Measurements from ENCODE around the gene SDK1. TPM values are rescaled to one million over a fixed set of nuclear protein-coding genes. Genes with fewer than 3 reads are reported as not detected.

SDK1 gene
- total and polyA plus RNA-seq, 7 donors: 0.31 to 2.4 (median 1.3) TPM

DNA sequence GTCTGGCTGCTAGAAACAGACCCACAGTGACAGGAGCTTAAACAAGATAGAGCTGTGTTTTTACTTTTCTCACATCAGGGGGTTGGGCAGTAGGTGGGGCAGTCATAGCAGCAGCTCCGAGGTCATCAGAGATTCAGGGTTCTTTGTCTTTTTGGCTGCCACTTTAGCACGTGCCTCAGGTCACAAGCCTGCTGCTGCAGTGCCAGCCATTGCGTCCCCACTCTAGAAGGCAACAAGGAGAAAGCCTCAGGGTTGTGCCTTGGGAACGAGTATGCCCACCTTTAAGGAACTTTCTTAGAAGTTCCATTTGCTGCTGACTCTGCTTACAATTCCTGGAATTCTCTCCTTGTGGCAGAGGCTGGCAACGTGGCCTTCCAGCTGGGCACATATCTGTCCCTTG is 720.4 kb downstream of the SDK1 start:
- Histone ChIP-seq H3K27ac (no peak overlapping the region), H3K27me3 (ENCODE audit: insufficient read depth in 3 of 3, low read length in 2 of 3) (peaks cover 0 to 4% (median 0%) of the 10 kb centered on the region in 3 donors), H3K9me3 (no peaks in the 10 kb centered on the region), H3K36me3 (ENCODE audit: insufficient read depth in 1 of 2, low read depth in 1 of 2) (no peaks in the 10 kb centered on the region), H3K4me1 (no peaks in the 10 kb centered on the region), H3K4me3 (no peak overlapping the region)
- WGBS, 3 donors: 86 to 93% (median 89%) methylated on average over 5 of the region's 5 CpGs
- TF ChIP-seq, protein P1, sequence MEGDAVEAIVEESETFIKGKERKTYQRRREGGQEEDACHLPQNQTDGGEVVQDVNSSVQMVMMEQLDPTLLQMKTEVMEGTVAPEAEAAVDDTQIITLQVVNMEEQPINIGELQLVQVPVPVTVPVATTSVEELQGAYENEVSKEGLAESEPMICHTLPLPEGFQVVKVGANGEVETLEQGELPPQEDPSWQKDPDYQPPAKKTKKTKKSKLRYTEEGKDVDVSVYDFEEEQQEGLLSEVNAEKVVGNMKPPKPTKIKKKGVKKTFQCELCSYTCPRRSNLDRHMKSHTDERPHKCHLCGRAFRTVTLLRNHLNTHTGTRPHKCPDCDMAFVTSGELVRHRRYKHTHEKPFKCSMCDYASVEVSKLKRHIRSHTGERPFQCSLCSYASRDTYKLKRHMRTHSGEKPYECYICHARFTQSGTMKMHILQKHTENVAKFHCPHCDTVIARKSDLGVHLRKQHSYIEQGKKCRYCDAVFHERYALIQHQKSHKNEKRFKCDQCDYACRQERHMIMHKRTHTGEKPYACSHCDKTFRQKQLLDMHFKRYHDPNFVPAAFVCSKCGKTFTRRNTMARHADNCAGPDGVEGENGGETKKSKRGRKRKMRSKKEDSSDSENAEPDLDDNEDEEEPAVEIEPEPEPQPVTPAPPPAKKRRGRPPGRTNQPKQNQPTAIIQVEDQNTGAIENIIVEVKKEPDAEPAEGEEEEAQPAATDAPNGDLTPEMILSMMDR (IDR thresholded peaks at IDR 0.05): no peak
- ATAC-seq (no peak), DNase-seq (no peak)
- intact Hi-C loops (cut with DNase I): no loop called here

DNA sequence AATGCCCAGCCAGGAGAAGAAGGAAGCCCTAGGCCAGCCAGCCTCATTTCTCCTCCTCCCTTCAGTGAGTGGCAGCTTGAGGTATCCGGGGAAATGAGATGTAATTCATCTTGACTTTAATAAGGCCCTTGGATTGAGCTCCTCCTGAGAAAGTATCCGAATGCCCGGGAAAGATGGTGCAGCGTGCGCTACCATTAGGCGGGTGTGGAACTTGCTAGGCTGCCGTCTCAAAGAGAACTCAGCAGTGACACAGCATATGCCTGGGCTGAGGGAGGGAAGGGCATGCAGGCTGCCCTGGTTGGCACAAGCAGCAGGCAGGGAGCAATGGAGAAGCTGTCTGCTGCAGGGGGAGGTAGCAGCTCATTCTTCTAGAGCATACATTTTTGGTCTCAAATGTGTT is 721.2 kb downstream of the SDK1 start:
- Histone ChIP-seq H3K27ac (no peak overlapping the region), H3K36me3 (ENCODE audit: insufficient read depth in 1 of 2, low read depth in 1 of 2) (no peaks in the 10 kb centered on the region), H3K4me3 (no peak overlapping the region), H3K27me3 (ENCODE audit: insufficient read depth in 3 of 3, low read length in 2 of 3) (peaks cover 0 to 4% (median 0%) of the 10 kb centered on the region in 3 donors), H3K9me3 (no peaks in the 10 kb centered on the region), H3K4me1 (no peaks in the 10 kb centered on the region)
- DNase-seq (no peak), ATAC-seq (no peak)
- WGBS, 3 donors: 75 to 78% (median 77%) methylated on average over 7 of the region's 7 CpGs
- intact Hi-C loops (cut with DNase I): no loop called here
- TF ChIP-seq, protein P1 (IDR thresholded peaks at IDR 0.05): no peak

DNA sequence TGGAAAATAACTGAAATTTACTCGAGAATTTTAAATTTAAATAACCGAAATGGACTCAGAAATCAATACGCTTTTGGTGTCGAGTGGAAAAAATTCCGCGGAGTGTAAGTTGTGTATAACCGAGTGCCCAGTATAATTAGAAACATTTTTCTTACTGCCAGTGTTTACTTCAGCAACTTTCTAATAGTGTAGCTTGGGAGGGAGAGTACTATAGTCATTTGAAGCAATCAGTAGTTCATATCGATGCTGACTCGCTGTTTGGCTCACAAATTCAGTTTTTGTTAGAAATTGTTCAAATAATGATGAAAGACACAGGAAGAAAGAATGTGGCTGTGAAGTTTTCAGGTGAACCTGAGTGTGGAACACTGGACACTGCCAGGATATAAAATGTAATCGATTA is 722.5 kb downstream of the SDK1 start:
- H3K4me3 ChIP-seq: no peak overlapping the region
- TF ChIP-seq, protein P1 (IDR thresholded peaks at IDR 0.05): no peak
- H3K9me3 ChIP-seq: no peaks in the 10 kb centered on the region
- ATAC-seq (no peak), DNase-seq (no peak)
- H3K36me3 ChIP-seq (ENCODE audit: insufficient read depth in 1 of 2, low read depth in 1 of 2): no peaks in the 10 kb centered on the region
- H3K27me3 ChIP-seq (ENCODE audit: insufficient read depth in 3 of 3, low read length in 2 of 3): peaks cover 0 to 4% (median 0%) of the 10 kb centered on the region in 3 donors
- intact Hi-C loops (cut with DNase I): no loop called here
- 47 to 62% (median 50%) methylated on average over 10 of the region's 10 CpGs for WGBS, 3 donors
- H3K27ac ChIP-seq: no peak overlapping the region
- no peaks in the 10 kb centered on the region for H3K4me1 ChIP-seq

DNA sequence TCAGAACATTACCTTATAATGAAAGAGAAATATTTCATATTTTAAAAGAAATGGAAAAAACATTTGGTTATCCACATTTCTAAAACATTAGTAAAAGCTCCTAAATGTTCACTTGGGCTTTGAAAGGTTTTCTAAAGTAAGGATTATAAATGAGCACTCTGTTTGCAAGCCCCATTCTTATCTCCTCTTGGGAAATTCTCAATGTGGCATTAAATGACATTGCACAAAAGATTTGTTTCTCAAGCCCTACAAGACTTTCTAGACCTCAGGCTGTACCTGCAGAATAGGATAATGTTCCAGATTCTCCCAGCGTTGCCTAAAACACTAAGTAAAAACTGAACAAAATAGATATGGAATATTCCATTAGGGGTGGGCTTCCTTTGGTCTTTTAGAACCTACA is 723.1 kb downstream of the SDK1 start:
- DNase-seq (no peak), ATAC-seq (no peak)
- intact Hi-C loops (cut with DNase I): no loop called here
- H3K4me3 ChIP-seq: no peak overlapping the region
- H3K36me3 ChIP-seq (ENCODE audit: insufficient read depth in 1 of 2, low read depth in 1 of 2): no peaks in the 10 kb centered on the region
- H3K9me3 ChIP-seq: no peaks in the 10 kb centered on the region
- TF ChIP-seq, protein P1 (IDR thresholded peaks at IDR 0.05): no peak
- H3K27me3 ChIP-seq (ENCODE audit: insufficient read depth in 3 of 3, low read length in 2 of 3): peaks cover 0 to 4% (median 0%) of the 10 kb centered on the region in 3 donors
- no peak overlapping the region for H3K27ac ChIP-seq
- H3K4me1 ChIP-seq: no peaks in the 10 kb centered on the region
- 25 to 73% (median 27%) methylated on average over 1 of the region's 1 CpG for WGBS, 3 donors

DNA sequence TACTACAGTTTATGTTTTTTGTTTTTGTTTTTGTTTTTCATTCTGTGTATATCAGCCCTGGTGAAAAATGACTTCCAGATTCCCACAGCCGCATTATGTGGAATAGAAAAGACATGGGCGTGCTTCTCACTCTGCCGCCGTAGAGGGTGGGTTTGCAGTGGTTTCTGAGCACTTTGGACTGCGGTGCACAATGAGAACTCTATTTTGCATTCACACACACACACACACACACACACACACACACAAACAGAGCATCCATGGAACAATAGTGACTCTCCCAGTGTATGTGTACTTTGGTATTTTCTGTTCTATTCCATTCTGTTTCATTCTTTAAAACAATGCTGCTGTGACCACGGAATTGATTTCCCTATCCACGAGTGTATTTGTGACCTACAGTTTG is 723.8 kb downstream of the SDK1 start:
- Histone ChIP-seq H3K27me3 (ENCODE audit: insufficient read depth in 3 of 3, low read length in 2 of 3) (no peaks in the 10 kb centered on the region), H3K4me1 (no peaks in the 10 kb centered on the region), H3K27ac (no peak overlapping the region), H3K36me3 (ENCODE audit: insufficient read depth in 1 of 2, low read depth in 1 of 2) (no peaks in the 10 kb centered on the region), H3K4me3 (no peak overlapping the region), H3K9me3 (no peaks in the 10 kb centered on the region)
- DNase-seq (no peak), ATAC-seq (no peak)
- intact Hi-C loops (cut with DNase I): no loop called here
- WGBS, 3 donors: 87 to 90% (median 88%) methylated on average over 7 of the region's 7 CpGs
- TF ChIP-seq, protein P1 (IDR thresholded peaks at IDR 0.05): no peak

Measured in psoas muscle (tissue), 8 donors.